ENCODE data around the gene KHDC4. TPM values are rescaled to one million over a fixed set of nuclear protein-coding genes. Genes with fewer than 3 reads are reported as not detected.

Gene KHDC4
- polyA plus RNA-seq (2012; rRNA removed): 43.1 and 94.4 TPM in 2 replicates
- 24.6 and 27.2 TPM in 2 replicates for polyA plus RNA-seq (2012; cell fraction: cytosol; rRNA removed)
- 176 and 362 TPM in 2 replicates for polyA plus RNA-seq (2012; cell fraction: nucleus; rRNA removed)

DNA sequence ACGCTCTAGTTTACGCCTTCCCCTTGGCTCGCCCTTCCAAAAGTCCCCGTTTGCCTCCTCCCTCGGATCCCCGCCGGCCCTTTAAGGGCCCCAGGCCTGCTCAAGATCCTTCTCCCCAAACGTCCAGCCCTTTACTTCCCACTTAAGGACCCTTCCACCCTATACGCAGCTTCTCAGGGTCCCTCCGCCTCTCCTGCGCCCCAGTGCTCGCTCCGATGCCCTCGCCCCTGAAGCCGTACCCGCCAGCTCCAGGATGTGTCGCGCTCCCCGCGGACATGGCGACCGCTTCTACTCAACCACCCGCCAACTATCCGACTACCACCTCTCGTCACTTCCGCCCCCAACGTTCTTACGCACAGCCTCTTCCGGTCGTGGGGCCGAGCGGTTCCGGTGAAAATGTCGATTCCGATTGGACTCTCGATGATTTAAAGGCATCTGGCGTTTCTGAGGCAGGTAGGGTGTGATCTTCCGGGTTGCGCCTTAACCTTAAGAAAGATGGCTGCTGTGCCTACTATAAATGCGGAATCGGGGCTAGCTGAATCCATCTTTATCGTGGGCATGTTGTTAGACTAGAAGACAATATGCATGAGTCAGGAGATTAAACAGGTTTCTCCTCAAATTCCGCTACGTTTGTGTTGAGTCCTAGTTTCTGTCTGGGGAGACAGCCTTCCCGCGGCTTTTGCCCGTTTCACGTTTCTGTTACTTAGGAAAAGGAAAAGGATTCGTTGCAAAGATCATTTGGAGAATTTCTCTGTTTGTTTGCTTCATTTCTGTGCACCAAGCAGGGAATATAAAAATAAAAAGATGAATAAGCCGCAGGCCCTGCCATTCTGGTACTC lies at the start of gene KHDC4:
TSS of gene KHDC4 (minus strand) at position 317 of the 839 bp plus-strand sequence. CDS start at position 277, 40 bp downstream.
- peaks cover 37% of the 10 kb centered on the region for H4K20me1 ChIP-seq (ENCODE audit: insufficient read depth)
- H2AFZ ChIP-seq (ENCODE audit: low read depth): peak within 1 kb of the TSS; percentile 95
- TF ChIP-seq RFX5 (IDR thresholded peaks at IDR 0.05; ENCODE audit: low read length) (no peak), TCF12 (IDR thresholded peaks at IDR 0.05) (peak; percentile 56; the same call in 1 of the 2 replicates), RCOR1 (IDR thresholded peaks at IDR 0.05; ENCODE audit: low read length) (peak; percentile 29; the same call in 1 of the 2 replicates), NRF1 (IDR thresholded peaks at IDR 0.05; ENCODE audit: low read depth, low read length) (no peak), FOXJ3 (CRISPR knock-in tag; IDR thresholded peaks at IDR 0.05) (no peak), GABPA (IDR thresholded peaks at IDR 0.05; ENCODE audit: low read depth) (peak; percentile 100), MXI1 (IDR thresholded peaks at IDR 0.05; ENCODE audit: low read depth, low read length) (peak; percentile 89), MAX (IDR thresholded peaks at IDR 0.05; ENCODE audit: low read depth) (peak; percentile 88), YY1 (IDR thresholded peaks at IDR 0.05; ENCODE audit: low read depth) (peak; percentile 99), EP300 (IDR thresholded peaks at IDR 0.05; ENCODE audit: borderline replicate concordance in 1 of 2, low read depth in 1 of 2, low read length in 1 of 2) (peak in 1 of 2 experiments; percentile 62; a peak in 3 of 4 replicates), SIN3A (IDR thresholded peaks at IDR 0.05; ENCODE audit: borderline replicate concordance, low read depth, low read length) (peak; percentile 83; the same call in 1 of the 2 replicates), MEF2A (IDR thresholded peaks at IDR 0.05; ENCODE audit: borderline replicate concordance, low read depth) (no peak), JUND (IDR thresholded peaks at IDR 0.05) (peak; percentile 34; the same call in 1 of the 2 replicates), PBX3 (IDR thresholded peaks at IDR 0.05) (peak; percentile 100), ELF1 (IDR thresholded peaks at IDR 0.05) (peak; percentile 89), FOSL2 (IDR thresholded peaks at IDR 0.05; ENCODE audit: borderline replicate concordance, low read depth) (peak; percentile 11; the same call in 1 of the 2 replicates), TAF1 (IDR thresholded peaks at IDR 0.05; ENCODE audit: borderline replicate concordance, low read depth, low read length) (peak; percentile 83), POLR2AphosphoS5 (IDR thresholded peaks at IDR 0.05; ENCODE audit: low read depth, low read length) (peak; percentile 97), CHD2 (IDR thresholded peaks at IDR 0.05; ENCODE audit: low read length, partially characterized antibody) (peak; percentile 95)
- TF ChIP-seq, protein P1, sequence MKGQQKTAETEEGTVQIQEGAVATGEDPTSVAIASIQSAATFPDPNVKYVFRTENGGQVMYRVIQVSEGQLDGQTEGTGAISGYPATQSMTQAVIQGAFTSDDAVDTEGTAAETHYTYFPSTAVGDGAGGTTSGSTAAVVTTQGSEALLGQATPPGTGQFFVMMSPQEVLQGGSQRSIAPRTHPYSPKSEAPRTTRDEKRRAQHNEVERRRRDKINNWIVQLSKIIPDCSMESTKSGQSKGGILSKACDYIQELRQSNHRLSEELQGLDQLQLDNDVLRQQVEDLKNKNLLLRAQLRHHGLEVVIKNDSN (IDR thresholded peaks at IDR 0.05; ENCODE audit: borderline replicate concordance, low read depth): no peak
- H3K27me3 ChIP-seq (ENCODE audit: insufficient read depth): no peaks in the 10 kb centered on the region
- no peaks in the 10 kb centered on the region for H3K9me3 ChIP-seq
- no peaks in the 10 kb centered on the region for H3K9me2 ChIP-seq
- H3F3A ChIP-seq (replicated peaks; ENCODE audit: insufficient read depth): peaks cover 27% of the 10 kb centered on the region
- H3K36me3 ChIP-seq (replicated peaks in 1 of 2; ENCODE audit: control insufficient read depth in 1 of 2, insufficient read depth in 2 of 2, low read length in 1 of 2): peaks cover 26 to 33% of the 10 kb centered on the region in 2 experiments
- peak within 1 kb of the TSS; percentile 97 for H3K4me2 ChIP-seq
- peaks cover 54% of the 10 kb centered on the region for H3K79me2 ChIP-seq (ENCODE audit: insufficient read depth)
- CTCF ChIA-PET: interaction anchor here (0.7 to 3.4 kb wide), 7 partner anchors 20 to 1710 kb away, joined by 3 to 18 read pairs (median 4); partner anchors contain the start of genes ARHGEF2 and UBQLN4
- peak within 1 kb of the TSS; percentile 93 to 97 for H3K27ac ChIP-seq (ENCODE audit: low read depth in 2 of 2, low read length in 1 of 2)
- peak within 1 kb of the TSS; percentile 98 for H3K9ac ChIP-seq
- under 1% methylated on average over 49 of the region's 50 CpGs for WGBS (ENCODE audit: low lambda C conversion rate)
- H3K4me3 ChIP-seq (ENCODE audit: low read depth in 2 of 2, low read length in 1 of 2): peak within 1 kb of the TSS; percentile 76 to 86
- POLR2A ChIA-PET: interaction anchor here (0.5 to 2.2 kb wide), 16 partner anchors 12 to 119 kb away, joined by 3 to 14 read pairs (median 4); partner anchors contain the start of genes ARHGEF2 and SYT11
- peaks cover 20 to 25% of the 10 kb centered on the region in 2 experiments for H3K4me1 ChIP-seq (ENCODE audit: control insufficient read depth in 1 of 2, insufficient read depth in 2 of 2, low read depth in 1 of 2, low read length in 1 of 2)
- peak; percentile 89 for DNase-seq
